Fibroblast of lung (primary cell): ENCODE data around the gene ZNRF3.

Experiments
- CTCF ChIP-seq, 2 donors: IDR thresholded peaks in 1 of 2; conservative IDR thresholded peaks in 1 of 2; 1 replicate in 1 of 2; 2 replicates in 1 of 2; pipeline ENCODE4 v1.5.1; 2011 to 2012; ENCODE audit warnings: low read length in 2 of 2, control low read depth in 1 of 2, inconsistent platforms in 1 of 2, low read depth in 1 of 2, mild to moderate bottlenecking in 1 of 2
- EZH2 ChIP-seq: IDR thresholded peaks from 2 replicates; pipeline ENCODE4 v1.5.1; 2012; ENCODE audit warnings: low read length, control low read depth, mild to moderate bottlenecking; ENCODE audit errors: missing control alignments

- TF ChIP-seq CTCF (conservative IDR thresholded peaks at IDR 0.05 in 1 of 2, IDR thresholded peaks at IDR 0.05 in 1 of 2; ENCODE audit: low read depth in 1 of 2, low read length in 2 of 2) (no peak), EZH2 (no peak)
Observed at GRCh38 chr22:29006346-29006745, 123.0 kb downstream of the ZNRF3 start.
